GM21515 (cell line): ENCODE measurements around the gene FAM118A.
"Not testable (repeated sequence)": the region's sequence is repeated elsewhere in the genome, so short reads cannot be mapped to it uniquely, and the experiment has no call there.

ENCODE experiments used
- ATAC-seq: cut with Tn5 transposase; IDR thresholded peaks from one replicate; pipeline ENCODE4 v1.9.1; 2021; ENCODE audit not compliant: unreplicated experiment

Gene FAM118A

GRCh38 chr22:45359627-45360026 lies 49.9 kb downstream of the FAM118A start:
- no peak for ATAC-seq

DNA sequence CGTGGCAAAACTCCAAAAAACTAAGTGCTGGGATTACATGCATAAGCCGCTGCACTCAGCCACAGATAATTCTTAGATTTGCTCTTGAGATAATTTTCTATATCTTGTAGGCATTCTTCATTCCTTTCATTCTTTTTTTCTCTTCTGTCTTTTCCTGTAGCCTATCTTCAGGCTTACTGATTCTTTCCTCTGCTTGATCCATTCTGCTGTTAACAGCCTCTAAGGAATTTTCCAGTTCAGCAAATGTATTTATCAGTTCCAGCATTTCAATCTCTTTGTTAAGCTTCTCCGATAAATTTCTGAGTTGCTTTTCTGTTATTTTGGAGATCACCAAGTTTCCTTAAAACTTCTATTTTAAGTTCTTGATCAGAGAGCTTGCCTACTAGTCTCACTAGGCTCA lies 57.0 kb downstream of the FAM118A start:
- ATAC-seq = no peak

DNA sequence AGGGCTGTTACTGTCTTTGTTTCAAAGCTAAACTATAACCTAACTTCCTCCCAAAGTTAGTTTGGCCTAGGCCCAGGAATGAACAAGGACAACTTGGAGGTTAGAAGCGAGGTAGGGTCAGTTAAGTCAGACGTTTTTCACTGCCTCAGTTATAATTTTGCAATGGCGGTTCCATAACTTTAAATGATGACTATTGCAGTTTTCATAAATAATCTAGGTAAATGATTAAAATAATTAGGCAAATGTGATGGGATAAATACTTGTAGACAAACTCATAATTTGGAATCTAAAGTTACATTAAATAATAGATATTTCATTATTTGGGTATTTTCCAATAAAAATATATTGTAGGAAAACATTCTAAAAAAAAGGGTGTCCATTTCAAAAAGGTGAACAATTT lies 63.9 kb downstream of the FAM118A start:
- ATAC-seq = not testable (repeated sequence)

DNA sequence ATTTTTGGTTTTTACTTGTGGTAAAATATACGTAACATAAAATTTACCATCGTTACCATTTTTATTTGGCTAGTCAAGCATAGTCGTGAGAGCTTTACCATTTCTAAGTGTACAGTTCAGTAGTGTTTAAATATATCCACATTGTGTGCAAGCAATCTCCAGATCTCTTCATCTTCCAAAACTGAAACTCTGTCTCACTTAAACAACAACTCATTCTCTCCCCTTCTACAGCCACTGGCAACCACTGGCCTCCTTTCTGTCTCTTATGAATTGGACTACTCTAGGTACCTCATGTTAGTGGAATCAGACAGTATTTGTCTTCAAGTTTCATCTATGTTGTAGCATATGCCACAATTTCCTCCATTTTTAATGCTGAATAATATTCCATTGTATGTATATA lies 66.3 kb downstream of the FAM118A start:
- ATAC-seq = no peak

DNA sequence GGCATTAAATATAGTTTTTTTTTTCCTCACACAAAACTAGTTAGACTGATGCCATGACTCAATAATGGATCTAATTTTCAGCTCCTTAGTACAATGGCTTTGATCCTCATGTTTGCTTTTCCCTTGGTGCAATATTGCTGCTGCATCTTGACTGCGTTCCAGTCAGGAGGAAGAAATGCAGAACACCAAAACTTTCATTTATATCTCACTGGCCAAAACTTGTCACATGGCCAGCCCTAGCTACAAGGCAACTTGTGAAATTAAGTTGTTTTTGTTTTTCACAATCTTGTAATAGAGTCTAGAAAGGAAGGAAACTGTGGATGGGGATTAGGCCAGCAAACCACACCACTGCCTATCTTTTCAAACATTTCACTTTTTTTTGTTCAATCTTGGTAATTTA lies 67.0 kb downstream of the FAM118A start:
- no peak for ATAC-seq

- ATAC-seq = no peak
Measured at GRCh38 chr22:45381348-45381747, 71.6 kb downstream of the FAM118A start.

DNA sequence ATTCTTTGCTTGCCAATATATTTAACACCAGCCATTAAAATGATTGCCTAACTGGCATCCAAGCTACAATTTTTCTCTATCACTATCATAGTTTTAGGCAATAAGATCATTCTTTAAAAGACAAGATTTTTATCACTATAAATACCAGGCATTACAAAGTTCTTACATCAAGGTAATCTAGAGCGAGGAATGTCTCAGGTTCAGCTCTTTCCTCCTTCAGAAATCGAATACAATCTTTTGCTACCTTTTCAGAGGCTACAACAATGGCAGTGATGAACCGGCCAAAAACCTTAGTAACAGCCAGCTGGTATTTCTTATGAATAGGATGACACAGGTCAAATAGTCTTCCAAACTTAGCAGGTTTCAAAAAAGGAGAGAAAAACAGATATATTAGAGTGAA lies 79.8 kb downstream of the FAM118A start:
- ATAC-seq = no peak
